ENCODE data around the gene SAGE1. TPM values are rescaled to one million over a fixed set of nuclear protein-coding genes. Genes with fewer than 3 reads are reported as not detected.
"Not testable (repeated sequence)": the region's sequence is repeated elsewhere in the genome, so short reads cannot be mapped to it uniquely, and the experiment has no call there.

The SAGE1 gene, protein sequence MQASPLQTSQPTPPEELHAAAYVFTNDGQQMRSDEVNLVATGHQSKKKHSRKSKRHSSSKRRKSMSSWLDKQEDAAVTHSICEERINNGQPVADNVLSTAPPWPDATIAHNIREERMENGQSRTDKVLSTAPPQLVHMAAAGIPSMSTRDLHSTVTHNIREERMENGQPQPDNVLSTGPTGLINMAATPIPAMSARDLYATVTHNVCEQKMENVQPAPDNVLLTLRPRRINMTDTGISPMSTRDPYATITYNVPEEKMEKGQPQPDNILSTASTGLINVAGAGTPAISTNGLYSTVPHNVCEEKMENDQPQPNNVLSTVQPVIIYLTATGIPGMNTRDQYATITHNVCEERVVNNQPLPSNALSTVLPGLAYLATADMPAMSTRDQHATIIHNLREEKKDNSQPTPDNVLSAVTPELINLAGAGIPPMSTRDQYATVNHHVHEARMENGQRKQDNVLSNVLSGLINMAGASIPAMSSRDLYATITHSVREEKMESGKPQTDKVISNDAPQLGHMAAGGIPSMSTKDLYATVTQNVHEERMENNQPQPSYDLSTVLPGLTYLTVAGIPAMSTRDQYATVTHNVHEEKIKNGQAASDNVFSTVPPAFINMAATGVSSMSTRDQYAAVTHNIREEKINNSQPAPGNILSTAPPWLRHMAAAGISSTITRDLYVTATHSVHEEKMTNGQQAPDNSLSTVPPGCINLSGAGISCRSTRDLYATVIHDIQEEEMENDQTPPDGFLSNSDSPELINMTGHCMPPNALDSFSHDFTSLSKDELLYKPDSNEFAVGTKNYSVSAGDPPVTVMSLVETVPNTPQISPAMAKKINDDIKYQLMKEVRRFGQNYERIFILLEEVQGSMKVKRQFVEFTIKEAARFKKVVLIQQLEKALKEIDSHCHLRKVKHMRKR
- polyA plus RNA-seq (ENCODE audit: insufficient read length) = not detected

- no peak for DNase-seq
Measured at GRCh38 chrX:135893294-135893817, at the start of gene SAGE1, which contains the start of gene CT45A10. TSS of gene SAGE1 (plus strand) at chrX:135893716. CDS start at chrX:135896243, 2,527 bp downstream. TSS of gene CT45A10 (minus strand) at chrX:135893444. CDS start at chrX:135885344, 8,100 bp downstream.

GRCh38 chrX:135854438-135854837 lies 39.1 kb upstream of the SAGE1 start, which contains the start of gene CT45A8:
TSS of gene CT45A8 (minus strand) at chrX:135854538. CDS start at chrX:135850783, 3,755 bp downstream.
- not testable (repeated sequence) for DNase-seq

GRCh38 chrX:135871712-135872111 lies 21.8 kb upstream of the SAGE1 start, which contains the start of gene CT45A9:
TSS of gene CT45A9 (minus strand) at chrX:135871812. CDS start at chrX:135868061, 3,751 bp downstream.
- not testable (repeated sequence) for DNase-seq

DNA sequence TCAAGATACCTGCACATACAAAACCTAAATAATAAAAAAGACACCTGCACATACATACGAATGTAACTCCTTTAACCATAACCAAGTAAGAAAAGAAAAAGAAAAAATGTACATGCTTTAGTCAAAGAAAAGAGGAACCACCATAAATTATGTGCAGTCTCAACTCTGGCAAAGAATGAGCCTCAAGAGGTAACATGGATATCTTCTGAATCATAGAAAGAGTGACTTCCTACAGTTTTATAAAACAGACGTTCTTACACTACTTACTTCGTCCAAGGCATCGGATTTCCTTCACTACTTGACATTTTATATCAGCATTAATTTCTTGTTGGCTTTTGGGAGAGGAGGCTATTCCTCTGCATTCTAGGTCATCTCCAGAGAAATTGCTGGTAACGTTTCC lies 10.8 kb upstream of the SAGE1 start:
- DNase-seq = not testable (repeated sequence)

DNA sequence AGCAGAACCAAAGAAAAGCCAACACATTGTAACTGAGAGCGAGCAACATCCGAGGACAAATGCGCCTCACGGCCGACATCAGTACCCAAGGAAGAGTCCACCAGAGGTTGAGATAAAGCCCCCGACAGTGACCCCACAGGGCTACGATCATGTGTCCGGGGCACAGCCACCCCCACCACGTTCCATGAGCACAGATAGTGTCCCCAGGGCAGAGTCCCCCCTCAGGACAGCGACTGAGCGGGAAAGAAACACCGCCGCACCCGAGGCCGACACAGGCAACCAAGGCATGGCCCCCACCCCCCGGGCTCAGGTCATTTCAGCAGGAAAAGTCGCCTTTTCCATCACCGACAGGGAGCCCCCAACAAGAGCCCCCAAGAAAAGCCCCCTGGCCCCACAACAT lies 5.3 kb upstream of the SAGE1 start:
- not testable (repeated sequence) for DNase-seq

DNA sequence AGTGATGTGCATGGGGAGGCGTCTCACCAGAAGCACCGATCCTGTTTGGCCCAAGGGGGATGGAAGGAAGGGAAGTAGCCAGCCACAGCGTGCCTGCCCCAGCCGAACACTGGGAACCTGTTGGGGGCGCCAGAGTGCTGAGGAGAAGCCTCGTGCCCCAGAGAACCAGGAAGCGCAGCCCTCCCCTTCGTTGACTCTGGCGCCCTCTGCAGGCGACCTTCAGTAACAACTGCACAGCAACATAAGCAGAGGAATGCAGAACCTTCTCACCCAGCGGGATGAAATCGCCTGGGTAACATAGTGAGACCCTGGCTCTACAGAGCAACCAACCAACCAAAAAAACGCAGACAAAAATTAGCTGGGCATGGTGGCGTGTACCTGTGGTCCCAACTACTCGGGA lies 4.5 kb upstream of the SAGE1 start:
- not testable (repeated sequence) for DNase-seq

DNA sequence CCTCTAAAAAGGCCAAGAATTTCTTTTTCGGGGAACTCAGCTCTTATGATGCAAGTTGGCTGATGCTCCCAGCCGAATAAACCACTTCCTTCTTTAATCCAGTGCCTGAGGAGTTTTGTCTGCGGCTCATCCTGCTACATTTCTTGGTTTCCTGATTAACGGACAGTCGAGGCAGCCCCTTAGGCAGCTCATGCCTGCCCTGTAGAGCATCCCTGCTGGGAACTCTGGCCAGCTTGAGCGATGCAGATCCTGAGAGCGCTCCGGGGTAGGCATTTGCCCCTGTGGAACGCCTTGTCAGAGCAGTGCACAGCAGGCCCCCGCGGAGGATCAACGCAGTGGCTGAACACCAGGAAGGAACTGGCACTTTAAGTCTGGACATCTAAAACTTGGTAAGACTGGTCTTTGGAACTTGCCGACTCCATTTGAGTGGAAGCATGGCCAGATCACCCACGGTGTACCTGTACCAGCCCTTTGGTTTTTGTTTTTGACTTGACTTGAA lies 3.4 kb upstream of the SAGE1 start:
- no peak for DNase-seq

GRCh38 chrX:135892781-135893180 lies 735 bp upstream of the SAGE1 start:
- no peak for DNase-seq

GRCh38 chrX:135910251-135910650 lies 16.7 kb downstream of the SAGE1 start:
- no peak for DNase-seq

DNA sequence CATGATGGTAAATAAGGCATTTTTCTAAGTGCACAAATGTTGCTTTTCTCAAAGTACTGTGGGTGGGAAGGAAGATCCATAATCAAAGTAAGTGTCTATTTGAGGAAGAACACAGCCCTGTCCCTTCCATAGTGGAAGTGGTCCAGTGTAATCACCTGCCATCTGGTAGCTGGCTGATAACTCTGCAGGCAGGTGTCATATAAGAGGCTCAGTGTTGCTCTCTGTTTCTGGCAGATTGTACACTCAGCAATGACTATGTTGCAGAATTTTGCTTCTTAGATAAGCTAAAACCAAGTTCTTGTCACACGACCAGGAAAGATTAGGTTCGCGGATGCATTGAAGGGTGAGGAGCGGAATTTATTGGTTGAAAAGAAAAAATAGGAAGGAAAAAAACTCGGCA lies 20.9 kb downstream of the SAGE1 start:
- DNase-seq = no peak

DNA sequence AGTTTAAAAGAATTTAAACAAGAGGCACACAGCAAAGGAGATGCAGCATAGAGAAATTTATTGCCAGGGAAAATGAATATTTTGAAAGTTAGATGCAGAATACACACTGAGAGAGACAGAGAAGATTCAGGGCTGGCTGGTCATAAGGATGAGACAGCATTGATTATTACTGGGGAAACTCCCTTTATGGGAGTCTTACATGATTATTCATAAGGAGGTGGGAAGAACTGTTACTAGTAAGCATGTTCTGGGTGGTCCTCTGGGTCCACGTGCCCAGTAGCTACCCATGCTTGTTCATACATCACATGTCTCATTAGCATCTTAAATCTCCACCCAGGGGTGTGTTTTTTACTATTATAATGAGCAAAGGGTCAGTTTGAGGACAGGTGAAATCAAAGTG lies 27.0 kb downstream of the SAGE1 start:
- DNase-seq = not testable (repeated sequence)

DNA sequence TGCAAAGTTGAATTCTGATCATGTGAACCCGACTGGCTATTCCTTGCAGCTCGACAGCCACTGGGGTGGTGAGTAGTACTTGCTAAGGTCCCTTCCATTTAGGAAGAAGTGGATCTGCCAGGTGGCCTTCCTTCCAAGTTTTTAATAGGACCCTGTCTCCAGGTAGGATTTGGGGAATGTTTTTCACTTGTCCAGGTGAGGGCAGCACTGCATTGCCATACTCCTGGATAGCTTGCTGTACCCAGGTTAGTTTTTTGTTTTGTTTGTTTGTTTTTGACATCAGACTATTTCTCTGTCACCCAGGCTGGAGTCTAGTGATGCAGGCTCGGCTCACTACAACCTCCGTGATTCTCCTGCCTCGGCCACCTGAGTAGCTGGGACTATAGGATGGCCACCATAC lies 29.8 kb downstream of the SAGE1 start:
- no peak for DNase-seq

DNA sequence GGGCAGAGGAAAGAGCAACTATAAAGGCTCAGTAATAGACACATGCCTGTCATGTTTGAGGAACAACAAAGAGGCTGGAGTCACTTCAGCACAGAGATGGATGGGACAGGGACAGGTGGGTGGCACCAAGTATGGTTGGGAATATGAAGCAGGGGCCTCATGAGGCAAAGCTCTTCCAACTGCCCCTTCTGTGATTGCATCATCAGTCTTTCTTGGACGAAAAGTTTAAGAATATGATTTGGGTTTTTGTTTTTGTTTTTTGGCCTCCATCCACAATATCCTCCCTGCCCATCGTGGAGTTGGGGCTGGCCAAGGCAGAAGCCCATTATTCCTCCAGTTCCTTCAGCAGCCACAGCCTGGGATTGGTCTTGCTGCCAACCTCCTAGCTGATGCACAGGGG lies 34.4 kb downstream of the SAGE1 start:
- no peak for DNase-seq

DNA sequence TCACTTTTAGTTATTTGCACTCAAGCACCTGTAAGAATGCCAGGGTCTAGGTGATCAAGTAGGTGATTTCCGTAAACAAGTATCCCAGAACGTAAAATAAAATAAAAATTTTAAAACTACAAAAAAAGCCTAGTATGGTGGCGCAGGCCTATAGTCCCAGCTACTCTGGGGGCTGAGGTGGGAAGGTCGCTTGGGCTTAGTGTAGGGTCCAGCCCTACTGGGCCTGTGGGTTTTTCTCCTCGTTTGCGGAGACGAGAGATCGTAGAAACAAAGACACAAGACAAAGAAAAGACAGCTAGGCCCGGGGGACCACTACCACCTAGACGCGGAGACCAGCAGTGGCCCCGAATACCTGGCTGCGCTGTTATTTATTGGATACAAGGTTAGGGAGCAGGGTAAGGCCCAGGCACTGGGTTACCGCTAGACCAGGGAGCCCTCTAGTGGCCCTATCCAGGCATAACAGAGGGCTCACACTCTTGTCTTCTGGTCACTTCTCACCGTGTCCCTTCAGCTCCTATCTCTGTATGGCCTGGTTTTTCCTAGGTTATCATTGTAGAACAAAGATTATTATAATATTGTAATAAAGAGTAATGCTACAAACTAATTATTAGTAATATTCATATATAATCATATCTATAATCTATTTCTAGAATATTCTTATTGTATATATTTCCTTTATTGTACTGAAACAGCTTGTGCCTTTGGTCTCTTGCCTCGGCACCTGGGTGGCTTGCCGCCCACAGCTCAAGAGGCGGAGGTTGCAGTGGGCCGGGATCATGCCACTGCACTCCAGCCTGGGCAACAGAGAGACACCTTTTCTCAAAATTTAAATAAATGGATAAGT lies 38.4 kb downstream of the SAGE1 start:
- DNase-seq = peak; percentile 10

DNA sequence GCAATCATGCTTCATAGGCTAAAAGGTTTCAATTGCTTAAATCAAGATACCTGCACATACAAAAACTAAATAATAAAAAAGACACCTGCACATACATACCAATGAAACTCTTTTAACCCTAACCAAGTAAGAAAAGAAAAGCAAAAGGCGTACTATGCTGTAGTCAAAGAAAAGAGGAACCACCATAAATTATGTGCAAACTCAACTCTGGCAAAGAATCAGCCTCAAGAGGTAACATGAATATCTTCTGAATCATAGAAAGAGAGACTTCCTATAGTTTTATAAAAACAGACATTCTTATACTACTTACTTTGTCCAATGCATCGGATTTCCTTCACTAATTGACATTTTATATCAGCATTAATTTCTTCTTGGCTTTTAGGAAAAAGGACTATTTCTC lies 51.0 kb downstream of the SAGE1 start:
- no peak for DNase-seq

GRCh38 chrX:135951291-135951690 lies 57.8 kb downstream of the SAGE1 start:
- no peak for DNase-seq

Other genes with a start within 250 kb of the SAGE1 start
- gene CT45A1, start 180.1 kb upstream of the SAGE1 start, polyA plus RNA-seq (ENCODE audit: insufficient read length) = not detected
- 0.22 TPM for gene CT45A3, start 125.5 kb upstream of the SAGE1 start, polyA plus RNA-seq (ENCODE audit: insufficient read length)
- gene CT45A5, start 108.2 kb upstream of the SAGE1 start, polyA plus RNA-seq (ENCODE audit: insufficient read length) = 0.31 TPM
- gene CT45A6, start 90.9 kb upstream of the SAGE1 start, polyA plus RNA-seq (ENCODE audit: insufficient read length) = not detected
- gene CT45A2, start 73.7 kb upstream of the SAGE1 start, polyA plus RNA-seq (ENCODE audit: insufficient read length) = not detected
- not detected for gene CT45A7, start 56.4 kb upstream of the SAGE1 start, polyA plus RNA-seq (ENCODE audit: insufficient read length)
- not detected for gene CT45A8, start 39.2 kb upstream of the SAGE1 start, polyA plus RNA-seq (ENCODE audit: insufficient read length)
- not detected for gene CT45A9, start 21.9 kb upstream of the SAGE1 start, polyA plus RNA-seq (ENCODE audit: insufficient read length)
- gene CT45A10, start 272 bp upstream of the SAGE1 start, polyA plus RNA-seq (ENCODE audit: insufficient read length) = not detected
- gene MMGT1, start 80.3 kb downstream of the SAGE1 start, polyA plus RNA-seq (ENCODE audit: insufficient read length) = 17.8 TPM
- 7.7 TPM for gene SLC9A6, start 91.7 kb downstream of the SAGE1 start, polyA plus RNA-seq (ENCODE audit: insufficient read length)